ENCODE measurements around the gene DYNC1I1.

Gene DYNC1I1

GRCh38 chr7:96085953-96086352 is 313.6 kb downstream of the DYNC1I1 start:
- no peak for DNase-seq (ENCODE audit: low read depth)

GRCh38 chr7:96088579-96088978 is 316.2 kb downstream of the DYNC1I1 start:
- DNase-seq (ENCODE audit: low read depth) = no peak

- no peak for DNase-seq (ENCODE audit: low read depth)
These were observed 317.2 kb downstream of the DYNC1I1 start for GRCh38 chr7:96089511-96089910.

- DNase-seq (ENCODE audit: low read depth) = no peak
These were observed 318.4 kb downstream of the DYNC1I1 start for GRCh38 chr7:96090756-96091155.

- no peak for DNase-seq (ENCODE audit: low read depth)
These were observed 321.1 kb downstream of the DYNC1I1 start for GRCh38 chr7:96093435-96093834.

- DNase-seq (ENCODE audit: low read depth) = no peak
These were observed 325.5 kb downstream of the DYNC1I1 start for GRCh38 chr7:96097835-96098234.

GRCh38 chr7:96100737-96101136 is 328.4 kb downstream of the DYNC1I1 start:
- no peak for DNase-seq (ENCODE audit: low read depth)

- no peak for DNase-seq (ENCODE audit: low read depth)
These were observed 329.9 kb downstream of the DYNC1I1 start for GRCh38 chr7:96102096-96102811.

GRCh38 chr7:96104984-96105383 is 332.6 kb downstream of the DYNC1I1 start:
- DNase-seq (ENCODE audit: low read depth) = no peak

- DNase-seq (ENCODE audit: low read depth) = no peak
These were observed 339.1 kb downstream of the DYNC1I1 start for GRCh38 chr7:96111405-96111804.

GRCh38 chr7:96114190-96114589 is 341.8 kb downstream of the DYNC1I1 start:
- DNase-seq (ENCODE audit: low read depth) = no peak

GRCh38 chr7:96116173-96116572 is 343.8 kb downstream of the DYNC1I1 start:
- no peak for DNase-seq (ENCODE audit: low read depth)

GRCh38 chr7:96118449-96119001 is 346.2 kb downstream of the DYNC1I1 start:
- no peak for DNase-seq (ENCODE audit: low read depth)

- no peak for DNase-seq (ENCODE audit: low read depth)
These were observed 348.3 kb downstream of the DYNC1I1 start for GRCh38 chr7:96120445-96121225.

- DNase-seq (ENCODE audit: low read depth) = no peak
These were observed 349.4 kb downstream of the DYNC1I1 start for GRCh38 chr7:96121752-96122151.

GRCh38 chr7:96122746-96123145 is 350.4 kb downstream of the DYNC1I1 start:
- DNase-seq (ENCODE audit: low read depth) = no peak

GRCh38 chr7:96126382-96126781 is 354.0 kb downstream of the DYNC1I1 start:
- DNase-seq (ENCODE audit: low read depth) = no peak

GRCh38 chr7:96127746-96128145 is 355.4 kb downstream of the DYNC1I1 start:
- no peak for DNase-seq (ENCODE audit: low read depth)

GRCh38 chr7:96131525-96131924 is 359.2 kb downstream of the DYNC1I1 start:
- no peak for DNase-seq (ENCODE audit: low read depth)

- no peak for DNase-seq (ENCODE audit: low read depth)
These were observed 362.9 kb downstream of the DYNC1I1 start for GRCh38 chr7:96135241-96135640.

GRCh38 chr7:96136600-96137239 is 364.4 kb downstream of the DYNC1I1 start:
- DNase-seq (ENCODE audit: low read depth) = no peak

GRCh38 chr7:96143495-96144259 is 371.3 kb downstream of the DYNC1I1 start:
- no peak for DNase-seq (ENCODE audit: low read depth)

All from stimulated activated CD4-positive, alpha-beta T cell treated with anti-CD3 and anti-CD28 coated beads, Interleukin-2, amount 100 ng/mL, for 4 hours (primary cell).